Non-pigmented ciliary epithelial cell (primary cell): ENCODE results near the gene DRAM1.
"Not testable (repeated sequence)": the region's sequence is repeated elsewhere in the genome, so short reads cannot be mapped to it uniquely, and the experiment has no call there.

Source experiments
- DNase-seq: peaks from one replicate; pipeline ENCODE4 v3.0.0-alpha.2; 2010; ENCODE audit warnings: low read depth

Gene DRAM1

GRCh38 chr12:101906226-101906625 lies 28.8 kb downstream of the DRAM1 start:
- DNase-seq = no peak

GRCh38 chr12:101908395-101908794 lies 31.0 kb downstream of the DRAM1 start:
- DNase-seq = no peak

GRCh38 chr12:101909646-101910045 lies 32.3 kb downstream of the DRAM1 start:
- DNase-seq = no peak

DNA sequence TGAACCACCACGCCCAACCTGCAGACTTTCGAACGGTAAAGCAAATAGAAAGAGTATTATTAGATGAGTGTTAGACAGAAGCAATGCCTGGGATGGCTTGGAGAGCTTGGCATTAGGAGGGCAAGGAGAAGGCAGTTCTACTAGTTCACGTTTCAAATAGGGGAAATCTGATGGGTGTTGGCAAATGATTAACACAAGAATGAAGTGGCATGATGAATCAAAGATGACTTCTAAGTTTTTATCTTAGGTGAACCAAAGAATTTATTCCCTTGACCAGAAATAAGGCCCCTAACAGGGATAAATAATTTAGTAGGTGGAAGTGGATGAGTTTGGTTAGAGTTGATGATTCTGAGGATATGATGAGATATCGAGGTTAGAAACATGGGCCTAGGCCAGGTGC lies 38.5 kb downstream of the DRAM1 start:
- DNase-seq = no peak

DNA sequence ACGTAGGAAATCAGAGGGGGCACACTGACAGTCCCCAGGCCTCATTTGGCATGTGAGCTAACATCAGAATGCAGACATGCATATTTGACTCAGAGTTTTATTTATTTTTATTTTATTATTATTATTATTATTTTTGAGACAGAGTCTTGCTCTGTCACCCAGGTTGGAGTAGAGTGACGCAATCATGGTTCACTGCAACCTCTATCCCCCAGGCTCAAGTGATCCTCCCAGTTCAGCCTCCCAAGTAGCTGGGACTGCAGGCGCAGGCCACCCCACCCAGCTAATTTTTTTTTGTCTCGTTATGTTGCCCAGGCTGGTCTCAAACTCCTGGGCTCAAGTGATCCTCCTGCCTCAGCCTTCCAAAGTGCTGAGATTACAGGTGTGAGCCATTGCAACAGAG lies 41.4 kb downstream of the DRAM1 start:
- DNase-seq = not testable (repeated sequence)

- DNase-seq = no peak
Observed at GRCh38 chr12:101919447-101919846, 42.1 kb downstream of the DRAM1 start.

DNA sequence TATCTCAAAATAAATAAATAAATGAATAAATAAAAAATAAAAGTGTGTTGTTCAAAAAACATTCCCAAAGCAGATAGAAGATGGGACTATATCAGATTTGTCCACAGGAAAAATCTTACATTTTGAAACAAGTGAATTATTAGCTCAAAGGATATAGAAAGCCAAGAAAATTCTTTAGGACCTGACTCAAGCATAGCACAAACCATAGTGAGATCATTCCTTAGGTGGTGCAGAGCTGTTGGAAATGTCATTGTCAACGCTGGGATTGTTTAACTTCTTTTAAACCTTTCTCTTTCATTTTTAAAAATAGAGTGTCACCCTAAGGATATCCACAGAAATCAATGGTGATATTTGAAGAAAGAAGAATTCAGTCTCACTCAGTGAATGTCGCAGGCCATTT lies 43.5 kb downstream of the DRAM1 start:
- DNase-seq = no peak

DNA sequence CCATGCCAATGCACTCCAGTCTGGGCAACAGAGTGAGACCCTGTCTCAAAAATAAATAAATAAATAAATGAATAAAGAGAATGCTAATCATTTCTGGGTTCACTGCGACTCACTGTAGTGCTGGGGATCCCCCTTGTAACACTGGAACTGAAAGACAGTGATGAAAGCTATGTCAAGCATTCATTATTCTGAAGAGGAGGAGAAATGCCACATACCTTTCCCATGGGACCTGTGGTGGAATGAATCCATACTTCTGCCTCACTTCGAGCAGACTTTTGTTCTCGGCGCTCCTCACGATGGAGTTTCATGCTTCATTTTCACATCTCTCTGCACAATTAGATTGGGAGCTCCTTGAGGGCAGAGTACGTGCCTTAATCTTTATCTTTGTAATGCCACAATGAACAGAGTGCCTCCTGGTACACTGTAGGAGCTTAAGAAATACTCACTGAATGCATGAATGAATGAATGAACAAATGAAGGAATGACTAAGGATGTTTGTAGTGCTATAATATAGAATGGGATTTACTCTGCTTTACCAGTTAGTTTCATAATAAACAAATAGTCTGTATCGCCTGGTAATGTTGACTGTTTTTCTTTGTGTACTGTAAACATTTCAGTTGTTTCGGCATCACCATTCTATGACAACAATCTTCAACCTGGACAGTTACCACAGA lies 45.8 kb downstream of the DRAM1 start:
- DNase-seq = no peak

DNA sequence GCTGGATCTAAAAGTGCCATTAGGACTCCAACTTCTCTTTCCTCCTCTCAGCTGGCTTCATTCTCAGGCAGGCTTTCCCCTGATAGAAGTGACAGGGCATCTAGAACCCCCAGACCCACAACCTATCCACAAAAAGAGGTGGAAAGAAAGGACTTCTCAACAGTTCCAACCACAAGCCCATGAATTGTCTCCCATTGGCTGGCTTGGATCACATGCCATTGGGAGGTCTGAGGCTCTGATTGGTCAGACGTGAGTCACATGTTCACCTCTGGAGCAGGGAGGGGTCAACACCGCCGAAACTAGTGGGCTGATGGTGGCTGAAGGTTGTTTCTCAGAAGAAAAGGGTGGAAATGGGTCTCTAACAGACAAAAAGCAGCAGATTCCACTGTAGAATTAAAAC lies 47.2 kb downstream of the DRAM1 start:
- no peak for DNase-seq

GRCh38 chr12:101925361-101925760 lies 48.0 kb downstream of the DRAM1 start:
- DNase-seq = peak; percentile 99

GRCh38 chr12:101925935-101926334 lies 48.6 kb downstream of the DRAM1 start:
- no peak for DNase-seq

DNA sequence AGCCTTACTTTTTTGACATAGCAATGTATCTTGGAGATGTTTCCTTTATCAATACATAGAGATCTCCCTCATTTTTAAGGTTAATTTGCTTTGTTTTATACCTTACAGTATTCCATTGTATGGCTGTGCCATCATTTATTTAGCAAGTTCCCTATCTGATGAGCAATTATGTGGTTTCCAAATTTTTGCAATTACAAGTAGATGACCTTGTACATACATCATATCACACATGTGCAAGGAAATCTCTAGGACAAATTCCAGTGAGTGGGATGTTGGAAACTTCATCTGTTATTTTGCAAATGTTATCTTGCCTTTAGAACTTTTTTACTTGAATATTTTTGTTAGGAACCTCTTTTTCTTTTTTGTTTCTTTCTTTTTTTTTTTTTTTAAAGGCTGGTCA lies 49.7 kb downstream of the DRAM1 start:
- no peak for DNase-seq

DNA sequence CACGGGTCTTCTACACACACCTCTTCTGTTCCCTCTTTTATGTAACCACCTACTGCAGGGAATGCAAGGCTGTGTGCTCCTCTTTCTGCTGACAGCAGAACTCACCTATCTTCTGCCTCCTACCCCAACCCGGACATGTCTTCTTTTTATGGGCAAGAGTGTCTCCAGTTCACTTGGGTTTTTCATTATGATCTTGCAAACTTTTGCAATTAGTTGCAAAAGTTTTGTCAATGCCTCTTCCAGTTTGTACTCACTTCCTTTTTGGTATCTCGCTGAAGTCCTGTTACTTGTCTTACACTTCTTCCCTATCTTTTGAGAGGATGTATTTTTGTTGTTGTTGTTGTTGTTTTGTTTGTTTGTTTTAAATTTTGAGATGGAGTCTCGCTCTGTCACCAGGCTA lies 50.6 kb downstream of the DRAM1 start:
- DNase-seq = no peak

DNA sequence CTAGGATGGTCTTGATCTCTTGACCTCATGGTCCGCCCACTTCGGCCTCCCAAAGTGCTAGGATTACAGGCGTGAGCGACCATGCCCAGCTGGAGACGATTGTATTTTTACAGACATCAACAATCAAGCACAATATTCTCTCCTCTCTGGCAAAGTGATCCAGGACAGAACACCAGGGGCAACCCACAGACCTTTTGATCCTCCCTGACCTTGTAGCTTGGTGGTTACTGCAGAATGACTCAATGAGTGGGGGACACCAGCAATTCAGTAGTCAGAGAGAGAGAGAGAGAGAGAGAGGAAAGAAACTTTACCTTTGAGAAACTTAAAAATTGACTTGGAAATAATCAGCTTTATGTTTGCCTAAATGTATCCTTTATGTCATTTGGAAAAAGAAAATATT lies 51.2 kb downstream of the DRAM1 start:
- no peak for DNase-seq

DNA sequence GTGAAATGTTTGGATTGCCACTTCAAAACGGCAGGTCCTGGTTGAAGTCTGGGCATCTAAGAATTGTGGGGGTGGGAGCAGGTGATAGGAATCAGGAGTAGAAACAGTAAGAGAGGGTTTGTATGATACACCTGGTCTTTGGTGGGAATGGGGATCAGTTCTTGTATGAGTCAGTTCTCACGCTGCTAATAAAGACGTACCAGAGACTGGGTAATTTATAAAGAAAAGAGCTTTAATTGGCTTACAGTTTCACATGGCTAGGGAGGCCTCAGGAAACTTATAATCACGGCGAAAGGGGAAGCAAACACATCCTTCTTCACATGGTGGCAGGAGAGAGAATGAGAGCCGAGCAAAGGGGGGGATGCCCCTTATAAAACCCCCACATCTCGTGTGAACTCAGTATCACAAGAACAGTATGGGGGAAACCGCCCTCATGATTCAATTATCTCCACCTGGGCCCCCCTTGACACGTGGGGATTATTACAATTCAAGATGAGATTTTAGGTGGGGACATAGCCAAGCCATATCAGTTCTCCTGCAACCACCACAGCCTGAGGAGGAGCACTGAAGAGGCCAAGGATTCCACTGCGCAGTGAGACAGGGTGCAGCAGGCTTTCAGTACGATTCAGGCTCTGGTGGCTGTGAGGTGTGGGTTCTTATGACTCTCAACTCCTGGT lies 52.1 kb downstream of the DRAM1 start:
- DNase-seq = no peak

GRCh38 chr12:101931498-101932326 lies 54.3 kb downstream of the DRAM1 start:
- DNase-seq = no peak

DNA sequence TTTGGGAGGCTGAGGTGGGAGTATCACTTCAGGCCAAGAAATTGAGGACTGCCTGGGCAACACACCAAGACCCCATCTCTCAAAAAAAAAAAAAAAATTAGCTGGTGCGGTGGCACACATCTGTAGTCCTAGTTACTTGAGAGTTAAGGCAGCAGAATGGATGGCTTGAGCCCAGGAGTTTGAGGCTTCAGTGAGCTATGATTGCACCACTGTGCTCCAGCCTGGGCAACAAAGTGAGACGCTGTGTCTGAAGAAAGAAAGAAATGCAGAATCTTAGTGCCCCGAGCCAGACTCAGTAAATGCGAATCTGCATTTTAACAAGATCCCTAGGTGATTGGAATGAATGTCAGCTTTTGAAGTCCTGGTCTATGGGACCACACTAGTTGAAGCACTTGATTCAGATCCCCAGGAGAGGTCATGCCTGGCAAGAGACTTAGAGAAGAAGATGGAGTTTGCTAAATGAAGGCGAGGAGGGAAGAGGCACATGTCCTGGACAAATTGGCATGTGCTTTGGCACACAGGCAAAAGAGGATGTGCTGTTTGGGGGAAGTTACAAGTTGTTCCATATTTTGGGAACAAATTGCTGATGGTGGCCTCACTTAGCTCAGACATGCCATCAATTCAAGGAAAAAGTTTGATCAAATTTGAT lies 56.6 kb downstream of the DRAM1 start:
- no peak for DNase-seq

DNA sequence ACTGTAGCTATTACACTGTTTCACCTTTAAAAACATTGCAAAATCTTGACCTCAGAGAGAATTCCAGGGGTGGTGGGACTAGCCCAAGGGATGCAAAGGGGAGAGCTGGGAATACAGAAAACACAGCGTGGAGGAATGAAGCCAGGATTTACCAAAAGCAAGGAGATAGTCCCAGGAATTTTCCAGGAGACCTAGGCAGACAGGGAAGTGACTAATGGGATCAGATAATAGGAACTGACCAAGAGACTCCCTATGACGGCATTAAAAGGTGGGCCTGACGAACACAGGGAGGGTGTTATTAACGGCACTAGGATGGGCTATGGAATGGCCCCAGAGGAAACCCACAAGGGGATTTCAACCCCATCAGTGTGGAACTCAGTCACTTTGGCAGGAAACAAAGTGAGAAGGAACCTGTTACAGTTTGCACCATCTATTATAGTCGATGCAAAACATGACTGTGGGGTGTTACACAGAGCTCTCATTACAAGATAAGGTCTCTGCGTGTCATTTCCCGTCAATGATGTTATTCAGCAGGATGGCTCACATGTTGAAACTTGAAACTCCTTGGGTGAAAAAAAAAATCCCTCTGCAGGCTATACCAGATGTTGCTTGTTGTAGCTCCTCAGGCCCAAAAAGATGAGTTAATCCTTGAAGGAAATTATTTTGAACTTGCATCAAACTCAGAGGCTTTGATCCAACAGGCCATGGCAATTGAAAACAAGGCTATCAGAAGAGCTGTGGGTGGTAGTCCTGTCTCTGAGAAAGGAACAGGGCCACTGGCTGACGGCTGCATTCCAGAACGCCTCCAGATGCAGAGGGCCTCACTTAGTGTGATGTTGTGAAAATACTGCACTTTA lies 58.7 kb downstream of the DRAM1 start:
- peak; percentile 95 for DNase-seq

GRCh38 chr12:101939306-101939705 lies 61.9 kb downstream of the DRAM1 start:
- DNase-seq = no peak

- DNase-seq = no peak
Observed at GRCh38 chr12:101939856-101940265, 62.5 kb downstream of the DRAM1 start.

GRCh38 chr12:101940400-101940950 lies 63.1 kb downstream of the DRAM1 start:
- no peak for DNase-seq
